Tibial nerve (tissue), 4 donors: Measurements from ENCODE around the gene MYOM1.

ENCODE experiments used
- CTCF ChIP-seq, 5 experiments: fragments of 200-600 bp in 3 of 5; fragments of 450-650 bp in 2 of 5; sonication (generic) in 3 of 5; IDR thresholded peaks; one replicate each; pipeline ENCODE4 v1.5.1; 2016 to 2019; ENCODE audit warnings: antibody characterized with exemption in 5 of 5, mild to moderate bottlenecking in 3 of 5, moderate library complexity in 2 of 5
- EP300 ChIP-seq, 2 donors: sonication (generic); formaldehyde crosslinking; IDR thresholded peaks; one replicate each; pipeline ENCODE4 v1.6.1; 2017; ENCODE audit warnings: antibody characterized with exemption in 2 of 2, mild to moderate bottlenecking in 1 of 2
- POLR2A ChIP-seq, 2 donors: fragments of 450-650 bp; IDR thresholded peaks; one replicate each; pipeline ENCODE4 v1.6.1; 2017; ENCODE audit warnings: antibody characterized with exemption in 2 of 2, mild to moderate bottlenecking in 2 of 2, moderate library complexity in 2 of 2

- TF ChIP-seq EP300 (IDR thresholded peaks at IDR 0.05) = no peak
- no peak for TF ChIP-seq POLR2A (IDR thresholded peaks at IDR 0.05)
- no peak for TF ChIP-seq CTCF (IDR thresholded peaks at IDR 0.05)
These were observed 158.0 kb downstream of the MYOM1 start for GRCh38 chr18:3061581-3062312.
